Measurements from ENCODE around the gene TMC5. TPM values are rescaled to one million over a fixed set of nuclear protein-coding genes. Genes with fewer than 3 reads are reported as not detected.
A peak's percentile ranks its signal among the peaks of the same experiment; 100 is the strongest.

The TMC5 gene
- total and polyA plus RNA-seq, 2 experiments from 2014 or later: 2.3 to 4.8 TPM

DNA sequence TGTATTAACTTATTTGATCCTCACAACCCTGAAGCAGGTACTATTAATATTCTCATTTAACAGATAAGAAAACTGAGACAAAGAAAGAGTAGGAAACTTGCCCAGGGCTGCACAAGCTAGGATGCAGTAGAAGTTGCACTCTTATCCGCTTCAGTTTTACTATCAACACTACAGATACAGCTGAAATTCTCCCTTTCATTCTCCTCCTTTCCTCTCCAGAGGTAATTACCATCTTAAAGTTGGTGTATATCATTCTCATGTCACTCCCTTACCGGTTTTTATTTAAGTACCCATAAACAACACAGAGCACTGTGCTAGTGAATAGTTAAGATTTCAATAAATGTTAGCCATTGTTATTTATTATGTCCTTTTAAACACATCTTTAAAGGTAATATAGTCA lies 100.7 kb downstream of the TMC5 start:
- H3K4me3 Mint-ChIP-seq: no peak overlapping the region
- DNase-seq (ENCODE audit: low spot score): no peak
- H3K36me3 Mint-ChIP-seq (ENCODE audit: low read depth): peaks cover 35% of the 10 kb centered on the region
- H3K36me3 ChIP-seq (ENCODE audit: insufficient read depth): peaks cover 21% of the 10 kb centered on the region
- no peak overlapping the region for H3K27ac ChIP-seq (ENCODE audit: low read depth)
- H2AFZ ChIP-seq: no peak overlapping the region
- peaks cover 57% of the 10 kb centered on the region for H3K79me2 ChIP-seq (replicated peaks; ENCODE audit: insufficient read depth)
- H3K9me2 ChIP-seq (ENCODE audit: insufficient read depth): no peaks in the 10 kb centered on the region
- H3K27me3 Mint-ChIP-seq (ENCODE audit: insufficient read depth, low read depth, poor library complexity): no peaks in the 10 kb centered on the region
- TF ChIP-seq CREB1 (CRISPR knock-in tag; IDR thresholded peaks at IDR 0.05; ENCODE audit: low read depth) (no peak), EZH2 (IDR thresholded peaks at IDR 0.05; ENCODE audit: low read depth, unreplicated experiment) (no peak), JUNB (IDR thresholded peaks at IDR 0.05; ENCODE audit: unreplicated experiment) (no peak), NANOG (IDR thresholded peaks at IDR 0.05; ENCODE audit: borderline replicate concordance) (no peak), ZNF114 (CRISPR knock-in tag; IDR thresholded peaks at IDR 0.05) (no peak)
- TF ChIP-seq, protein P1, sequence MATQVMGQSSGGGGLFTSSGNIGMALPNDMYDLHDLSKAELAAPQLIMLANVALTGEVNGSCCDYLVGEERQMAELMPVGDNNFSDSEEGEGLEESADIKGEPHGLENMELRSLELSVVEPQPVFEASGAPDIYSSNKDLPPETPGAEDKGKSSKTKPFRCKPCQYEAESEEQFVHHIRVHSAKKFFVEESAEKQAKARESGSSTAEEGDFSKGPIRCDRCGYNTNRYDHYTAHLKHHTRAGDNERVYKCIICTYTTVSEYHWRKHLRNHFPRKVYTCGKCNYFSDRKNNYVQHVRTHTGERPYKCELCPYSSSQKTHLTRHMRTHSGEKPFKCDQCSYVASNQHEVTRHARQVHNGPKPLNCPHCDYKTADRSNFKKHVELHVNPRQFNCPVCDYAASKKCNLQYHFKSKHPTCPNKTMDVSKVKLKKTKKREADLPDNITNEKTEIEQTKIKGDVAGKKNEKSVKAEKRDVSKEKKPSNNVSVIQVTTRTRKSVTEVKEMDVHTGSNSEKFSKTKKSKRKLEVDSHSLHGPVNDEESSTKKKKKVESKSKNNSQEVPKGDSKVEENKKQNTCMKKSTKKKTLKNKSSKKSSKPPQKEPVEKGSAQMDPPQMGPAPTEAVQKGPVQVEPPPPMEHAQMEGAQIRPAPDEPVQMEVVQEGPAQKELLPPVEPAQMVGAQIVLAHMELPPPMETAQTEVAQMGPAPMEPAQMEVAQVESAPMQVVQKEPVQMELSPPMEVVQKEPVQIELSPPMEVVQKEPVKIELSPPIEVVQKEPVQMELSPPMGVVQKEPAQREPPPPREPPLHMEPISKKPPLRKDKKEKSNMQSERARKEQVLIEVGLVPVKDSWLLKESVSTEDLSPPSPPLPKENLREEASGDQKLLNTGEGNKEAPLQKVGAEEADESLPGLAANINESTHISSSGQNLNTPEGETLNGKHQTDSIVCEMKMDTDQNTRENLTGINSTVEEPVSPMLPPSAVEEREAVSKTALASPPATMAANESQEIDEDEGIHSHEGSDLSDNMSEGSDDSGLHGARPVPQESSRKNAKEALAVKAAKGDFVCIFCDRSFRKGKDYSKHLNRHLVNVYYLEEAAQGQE (IDR thresholded peaks at IDR 0.05; ENCODE audit: unreplicated experiment): no peak
- TF ChIP-seq, protein P2, sequence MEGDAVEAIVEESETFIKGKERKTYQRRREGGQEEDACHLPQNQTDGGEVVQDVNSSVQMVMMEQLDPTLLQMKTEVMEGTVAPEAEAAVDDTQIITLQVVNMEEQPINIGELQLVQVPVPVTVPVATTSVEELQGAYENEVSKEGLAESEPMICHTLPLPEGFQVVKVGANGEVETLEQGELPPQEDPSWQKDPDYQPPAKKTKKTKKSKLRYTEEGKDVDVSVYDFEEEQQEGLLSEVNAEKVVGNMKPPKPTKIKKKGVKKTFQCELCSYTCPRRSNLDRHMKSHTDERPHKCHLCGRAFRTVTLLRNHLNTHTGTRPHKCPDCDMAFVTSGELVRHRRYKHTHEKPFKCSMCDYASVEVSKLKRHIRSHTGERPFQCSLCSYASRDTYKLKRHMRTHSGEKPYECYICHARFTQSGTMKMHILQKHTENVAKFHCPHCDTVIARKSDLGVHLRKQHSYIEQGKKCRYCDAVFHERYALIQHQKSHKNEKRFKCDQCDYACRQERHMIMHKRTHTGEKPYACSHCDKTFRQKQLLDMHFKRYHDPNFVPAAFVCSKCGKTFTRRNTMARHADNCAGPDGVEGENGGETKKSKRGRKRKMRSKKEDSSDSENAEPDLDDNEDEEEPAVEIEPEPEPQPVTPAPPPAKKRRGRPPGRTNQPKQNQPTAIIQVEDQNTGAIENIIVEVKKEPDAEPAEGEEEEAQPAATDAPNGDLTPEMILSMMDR (conservative IDR thresholded peaks at IDR 0.05; ENCODE audit: low read depth in 2 of 2): no peak
- TF ChIP-seq, protein P3, sequence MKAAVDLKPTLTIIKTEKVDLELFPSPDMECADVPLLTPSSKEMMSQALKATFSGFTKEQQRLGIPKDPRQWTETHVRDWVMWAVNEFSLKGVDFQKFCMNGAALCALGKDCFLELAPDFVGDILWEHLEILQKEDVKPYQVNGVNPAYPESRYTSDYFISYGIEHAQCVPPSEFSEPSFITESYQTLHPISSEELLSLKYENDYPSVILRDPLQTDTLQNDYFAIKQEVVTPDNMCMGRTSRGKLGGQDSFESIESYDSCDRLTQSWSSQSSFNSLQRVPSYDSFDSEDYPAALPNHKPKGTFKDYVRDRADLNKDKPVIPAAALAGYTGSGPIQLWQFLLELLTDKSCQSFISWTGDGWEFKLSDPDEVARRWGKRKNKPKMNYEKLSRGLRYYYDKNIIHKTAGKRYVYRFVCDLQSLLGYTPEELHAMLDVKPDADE (IDR thresholded peaks at IDR 0.05): no peak
- H3K4me1 ChIP-seq (ENCODE audit: insufficient read depth): peaks cover 21% of the 10 kb centered on the region
- no peak for ATAC-seq
- H3K27ac Mint-ChIP-seq: no peak overlapping the region
- H3K4me3 ChIP-seq: no peak overlapping the region
- H3F3A ChIP-seq (replicated peaks; ENCODE audit: low read depth): no peaks in the 10 kb centered on the region
- no peak overlapping the region for H3K4me2 ChIP-seq
- H3K4me1 Mint-ChIP-seq: peaks cover 22% of the 10 kb centered on the region
- H4K20me1 ChIP-seq (replicated peaks; ENCODE audit: insufficient read depth): peaks cover 20% of the 10 kb centered on the region
- H3K27me3 ChIP-seq (ENCODE audit: insufficient read depth): no peaks in the 10 kb centered on the region
- H3K9me3 Mint-ChIP-seq: no peaks in the 10 kb centered on the region

DNA sequence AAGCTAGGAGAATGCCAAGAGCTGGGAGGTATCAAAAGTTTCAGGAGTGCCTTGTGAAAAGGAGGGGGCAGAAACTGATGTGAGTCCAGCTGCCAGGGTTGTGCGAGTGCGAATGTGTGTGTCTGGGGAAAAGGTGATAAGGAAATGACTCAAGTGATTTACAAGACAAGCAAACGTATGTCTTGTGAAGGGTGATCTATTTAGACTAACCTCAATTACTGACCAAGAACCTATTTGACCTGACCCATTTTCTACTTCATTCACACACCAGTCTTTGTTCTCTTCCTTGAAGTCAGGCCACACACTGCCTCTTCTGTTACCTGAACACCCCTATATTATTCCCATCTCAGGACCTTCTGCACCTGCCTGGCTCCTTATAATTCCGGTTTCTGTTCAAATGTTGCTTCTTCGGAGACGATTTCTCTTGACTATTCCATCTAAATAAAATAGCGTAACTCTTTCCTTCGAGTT lies 103.2 kb downstream of the TMC5 start:
- H3K79me2 ChIP-seq (replicated peaks; ENCODE audit: insufficient read depth): peaks cover 54% of the 10 kb centered on the region
- Mint-ChIP-seq H3K4me1 (peaks cover 31% of the 10 kb centered on the region), H3K27ac (peak overlapping the region; percentile 85; the same call in 1 of the 2 replicates)
- TF ChIP-seq ZNF114 (CRISPR knock-in tag; IDR thresholded peaks at IDR 0.05): no peak
- TF ChIP-seq, protein P4, sequence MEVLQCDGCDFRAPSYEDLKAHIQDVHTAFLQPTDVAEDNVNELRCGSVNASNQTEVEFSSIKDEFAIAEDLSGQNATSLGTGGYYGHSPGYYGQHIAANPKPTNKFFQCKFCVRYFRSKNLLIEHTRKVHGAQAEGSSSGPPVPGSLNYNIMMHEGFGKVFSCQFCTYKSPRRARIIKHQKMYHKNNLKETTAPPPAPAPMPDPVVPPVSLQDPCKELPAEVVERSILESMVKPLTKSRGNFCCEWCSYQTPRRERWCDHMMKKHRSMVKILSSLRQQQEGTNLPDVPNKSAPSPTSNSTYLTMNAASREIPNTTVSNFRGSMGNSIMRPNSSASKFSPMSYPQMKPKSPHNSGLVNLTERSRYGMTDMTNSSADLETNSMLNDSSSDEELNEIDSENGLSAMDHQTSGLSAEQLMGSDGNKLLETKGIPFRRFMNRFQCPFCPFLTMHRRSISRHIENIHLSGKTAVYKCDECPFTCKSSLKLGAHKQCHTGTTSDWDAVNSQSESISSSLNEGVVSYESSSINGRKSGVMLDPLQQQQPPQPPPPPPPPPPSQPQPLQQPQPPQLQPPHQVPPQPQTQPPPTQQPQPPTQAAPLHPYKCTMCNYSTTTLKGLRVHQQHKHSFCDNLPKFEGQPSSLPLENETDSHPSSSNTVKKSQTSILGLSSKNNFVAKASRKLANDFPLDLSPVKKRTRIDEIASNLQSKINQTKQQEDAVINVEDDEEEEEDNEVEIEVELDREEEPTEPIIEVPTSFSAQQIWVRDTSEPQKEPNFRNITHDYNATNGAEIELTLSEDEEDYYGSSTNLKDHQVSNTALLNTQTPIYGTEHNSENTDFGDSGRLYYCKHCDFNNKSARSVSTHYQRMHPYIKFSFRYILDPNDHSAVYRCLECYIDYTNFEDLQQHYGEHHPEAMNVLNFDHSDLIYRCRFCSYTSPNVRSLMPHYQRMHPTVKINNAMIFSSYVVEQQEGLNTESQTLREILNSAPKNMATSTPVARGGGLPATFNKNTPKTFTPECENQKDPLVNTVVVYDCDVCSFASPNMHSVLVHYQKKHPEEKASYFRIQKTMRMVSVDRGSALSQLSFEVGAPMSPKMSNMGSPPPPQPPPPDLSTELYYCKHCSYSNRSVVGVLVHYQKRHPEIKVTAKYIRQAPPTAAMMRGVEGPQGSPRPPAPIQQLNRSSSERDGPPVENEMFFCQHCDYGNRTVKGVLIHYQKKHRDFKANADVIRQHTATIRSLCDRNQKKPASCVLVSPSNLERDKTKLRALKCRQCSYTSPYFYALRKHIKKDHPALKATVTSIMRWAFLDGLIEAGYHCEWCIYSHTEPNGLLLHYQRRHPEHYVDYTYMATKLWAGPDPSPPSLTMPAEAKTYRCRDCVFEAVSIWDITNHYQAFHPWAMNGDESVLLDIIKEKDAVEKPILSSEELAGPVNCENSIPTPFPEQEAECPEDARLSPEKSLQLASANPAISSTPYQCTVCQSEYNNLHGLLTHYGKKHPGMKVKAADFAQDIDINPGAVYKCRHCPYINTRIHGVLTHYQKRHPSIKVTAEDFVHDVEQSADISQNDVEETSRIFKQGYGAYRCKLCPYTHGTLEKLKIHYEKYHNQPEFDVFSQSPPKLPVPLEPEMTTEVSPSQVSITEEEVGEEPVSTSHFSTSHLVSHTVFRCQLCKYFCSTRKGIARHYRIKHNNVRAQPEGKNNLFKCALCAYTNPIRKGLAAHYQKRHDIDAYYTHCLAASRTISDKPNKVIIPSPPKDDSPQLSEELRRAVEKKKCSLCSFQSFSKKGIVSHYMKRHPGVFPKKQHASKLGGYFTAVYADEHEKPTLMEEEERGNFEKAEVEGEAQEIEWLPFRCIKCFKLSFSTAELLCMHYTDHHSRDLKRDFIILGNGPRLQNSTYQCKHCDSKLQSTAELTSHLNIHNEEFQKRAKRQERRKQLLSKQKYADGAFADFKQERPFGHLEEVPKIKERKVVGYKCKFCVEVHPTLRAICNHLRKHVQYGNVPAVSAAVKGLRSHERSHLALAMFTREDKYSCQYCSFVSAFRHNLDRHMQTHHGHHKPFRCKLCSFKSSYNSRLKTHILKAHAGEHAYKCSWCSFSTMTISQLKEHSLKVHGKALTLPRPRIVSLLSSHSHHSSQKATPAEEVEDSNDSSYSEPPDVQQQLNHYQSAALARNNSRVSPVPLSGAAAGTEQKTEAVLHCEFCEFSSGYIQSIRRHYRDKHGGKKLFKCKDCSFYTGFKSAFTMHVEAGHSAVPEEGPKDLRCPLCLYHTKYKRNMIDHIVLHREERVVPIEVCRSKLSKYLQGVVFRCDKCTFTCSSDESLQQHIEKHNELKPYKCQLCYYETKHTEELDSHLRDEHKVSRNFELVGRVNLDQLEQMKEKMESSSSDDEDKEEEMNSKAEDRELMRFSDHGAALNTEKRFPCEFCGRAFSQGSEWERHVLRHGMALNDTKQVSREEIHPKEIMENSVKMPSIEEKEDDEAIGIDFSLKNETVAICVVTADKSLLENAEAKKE (CRISPR knock-in tag; IDR thresholded peaks at IDR 0.05): no peak
- TF ChIP-seq EZH2 (IDR thresholded peaks at IDR 0.05; ENCODE audit: low read depth, unreplicated experiment): no peak

More for the DNA sequence above, 103.2 kb downstream of the TMC5 start:
- H3K27me3 ChIP-seq (ENCODE audit: insufficient read depth): no peaks in the 10 kb centered on the region
- Mint-ChIP-seq H3K4me3 (peak overlapping the region; percentile 94), H3K36me3 (ENCODE audit: low read depth) (peaks cover 14% of the 10 kb centered on the region), H3K27me3 (ENCODE audit: insufficient read depth, low read depth, poor library complexity) (peaks cover 3% of the 10 kb centered on the region), H3K9me3 (no peaks in the 10 kb centered on the region)
- peak overlapping the region; percentile 91 for H3K4me3 ChIP-seq
- H3K9me2 ChIP-seq (ENCODE audit: insufficient read depth): no peaks in the 10 kb centered on the region
- peak overlapping the region; percentile 94 for H3K4me2 ChIP-seq
- ATAC-seq: no peak
- peaks cover 30% of the 10 kb centered on the region for H3K4me1 ChIP-seq (ENCODE audit: insufficient read depth)
- no peak overlapping the region for H2AFZ ChIP-seq
- H3F3A ChIP-seq (replicated peaks; ENCODE audit: low read depth): no peaks in the 10 kb centered on the region
- H3K36me3 ChIP-seq (ENCODE audit: insufficient read depth): peaks cover 10% of the 10 kb centered on the region; the same call in 1 of the 2 replicates
- peak overlapping the region; percentile 33; the same call in 1 of the 2 replicates for H3K27ac ChIP-seq (ENCODE audit: low read depth)
- peaks cover 18% of the 10 kb centered on the region for H4K20me1 ChIP-seq (replicated peaks; ENCODE audit: insufficient read depth)
- no peak for DNase-seq (ENCODE audit: low spot score)
